TTC549 (cell line): ENCODE measurements around the gene CCN5.

Experiments
- FAIRE-seq: peaks from 2 replicates; lab custom pipeline; 2012; peaks lifted over from hg19 to GRCh38; lab: Jason Lieb, UNC

Gene CCN5

GRCh38 chr20:44716309-44717106 lies 1.3 kb downstream of the CCN5 start:
- FAIRE-seq = no peak

GRCh38 chr20:44717986-44718385 lies 2.8 kb downstream of the CCN5 start:
- no peak for FAIRE-seq

- no peak for FAIRE-seq
Observed at GRCh38 chr20:44719841-44720240, 4.7 kb downstream of the CCN5 start.

DNA sequence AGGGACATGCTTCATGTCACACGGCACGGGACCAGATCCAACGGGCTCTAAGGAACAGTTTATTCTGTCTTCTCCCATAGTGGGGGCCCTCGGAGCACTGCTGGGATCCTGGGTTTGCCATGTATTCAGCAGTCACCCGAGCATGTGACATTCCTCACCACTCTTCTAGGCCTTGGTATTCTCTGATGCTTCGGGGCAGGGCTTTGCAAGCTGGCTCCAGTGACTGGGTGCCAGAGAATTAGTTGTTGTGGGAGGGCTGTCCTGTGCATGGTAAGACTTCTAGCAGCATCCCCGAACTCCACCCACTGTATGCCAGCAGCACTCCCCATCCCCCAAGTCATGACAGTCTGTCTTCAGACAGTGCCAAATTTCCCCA lies 5.4 kb downstream of the CCN5 start:
- no peak for FAIRE-seq

- no peak for FAIRE-seq
Observed at GRCh38 chr20:44720997-44721784, 6.0 kb downstream of the CCN5 start.

- FAIRE-seq = no peak
Observed at GRCh38 chr20:44721785-44722054, 6.6 kb downstream of the CCN5 start.

GRCh38 chr20:44722990-44723389 lies 7.8 kb downstream of the CCN5 start:
- FAIRE-seq = no peak

DNA sequence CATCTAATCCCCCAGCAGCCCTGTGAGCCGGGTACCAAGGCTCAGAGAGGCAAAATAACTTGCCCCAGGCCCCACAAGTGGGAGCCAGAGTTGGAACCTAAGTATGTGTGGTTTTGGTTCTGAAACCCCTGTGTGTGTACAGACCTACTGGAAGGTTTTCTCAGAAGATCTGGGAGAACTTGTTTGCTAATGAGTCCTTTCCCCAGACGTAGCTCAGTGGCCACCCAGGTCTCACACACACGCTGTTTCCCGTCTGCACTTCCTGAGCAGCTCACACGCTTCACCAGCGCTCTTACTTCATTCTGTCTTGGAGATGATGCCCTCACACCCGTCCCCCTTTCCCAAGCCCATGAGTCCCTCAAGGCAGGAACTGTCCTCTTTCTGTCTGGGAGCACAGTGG lies 8.2 kb downstream of the CCN5 start:
- no peak for FAIRE-seq

DNA sequence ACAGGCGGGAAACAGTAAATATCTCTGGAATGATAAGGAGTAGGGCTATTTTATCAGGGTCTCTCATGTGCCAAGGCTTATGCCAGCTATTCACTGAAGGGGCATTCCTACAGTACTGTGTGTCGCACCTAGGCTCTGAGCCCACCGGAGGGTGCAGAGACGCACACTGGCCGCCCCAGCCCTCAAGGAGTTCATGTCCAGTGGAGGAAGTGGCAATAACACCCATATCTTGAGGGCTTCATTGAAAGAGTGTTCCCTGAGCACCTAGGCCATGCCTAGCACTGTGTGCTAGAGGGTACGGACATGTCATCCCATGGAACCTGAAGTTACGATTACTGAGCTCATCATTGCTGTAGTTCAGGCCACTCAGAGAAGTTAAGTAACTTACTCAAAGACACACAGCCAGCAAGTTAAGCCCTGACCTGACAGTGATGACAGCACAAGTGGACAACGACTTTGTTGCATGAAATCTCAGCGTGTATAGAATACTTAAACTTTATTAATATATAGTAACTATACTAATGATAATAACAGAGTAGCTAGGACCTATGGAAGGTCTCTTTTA lies 8.7 kb downstream of the CCN5 start:
- FAIRE-seq = no peak

GRCh38 chr20:44724423-44725091 lies 9.4 kb downstream of the CCN5 start:
- no peak for FAIRE-seq

DNA sequence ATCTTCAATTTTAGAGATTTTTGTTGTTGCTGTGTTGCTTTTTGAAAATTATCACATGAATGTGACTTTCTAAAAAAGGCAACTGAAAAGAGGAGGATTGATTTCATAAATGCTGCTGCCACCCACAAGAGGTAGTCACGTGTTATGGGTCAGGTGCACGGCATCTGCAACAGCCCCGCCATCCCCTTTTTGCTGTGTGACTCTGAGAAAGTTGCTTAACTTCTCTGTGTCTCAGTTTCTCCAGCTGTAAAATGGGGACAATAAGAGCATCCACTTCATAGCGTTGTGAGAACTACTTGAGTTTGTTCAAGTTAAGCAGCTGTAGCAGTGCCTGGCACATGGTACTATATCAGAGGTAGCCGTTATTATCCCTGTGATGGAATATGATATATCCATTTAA lies 10.7 kb downstream of the CCN5 start:
- no peak for FAIRE-seq

- FAIRE-seq = no peak
Observed at GRCh38 chr20:44727039-44727438, 11.9 kb downstream of the CCN5 start.

GRCh38 chr20:44727651-44728050 lies 12.5 kb downstream of the CCN5 start:
- no peak for FAIRE-seq

DNA sequence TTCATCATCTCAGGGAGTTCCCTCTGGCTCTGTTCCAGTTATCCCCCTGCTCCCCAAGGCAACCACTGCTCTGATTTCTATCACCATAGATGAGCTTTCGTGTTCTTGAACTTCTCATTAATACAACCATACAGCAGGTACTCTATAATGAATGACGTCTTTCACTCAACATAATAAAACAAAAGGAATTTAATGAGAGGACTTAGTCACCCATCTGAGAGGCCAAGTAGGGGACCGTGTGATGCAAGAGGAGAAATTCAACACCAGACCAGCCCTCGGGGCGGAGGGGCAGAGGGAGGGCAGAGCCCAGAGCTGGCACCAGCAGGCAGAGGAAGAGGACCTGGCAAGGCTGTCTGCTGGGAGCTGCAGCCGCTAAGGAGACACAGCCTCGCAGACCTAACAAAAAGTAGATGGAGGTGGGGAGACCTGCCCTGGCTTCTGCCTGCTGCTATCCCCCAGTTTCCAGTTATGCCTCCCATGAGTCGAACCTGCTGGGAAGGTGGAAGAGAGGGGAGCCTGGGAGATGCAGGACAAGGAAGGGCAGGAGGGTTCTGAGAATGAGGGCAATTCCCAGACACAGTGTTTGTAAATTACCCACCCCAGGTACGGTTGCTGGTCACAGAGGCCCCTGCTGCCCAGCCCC lies 13.8 kb downstream of the CCN5 start:
- no peak for FAIRE-seq

GRCh38 chr20:44730441-44730840 lies 15.3 kb downstream of the CCN5 start:
- FAIRE-seq = no peak

DNA sequence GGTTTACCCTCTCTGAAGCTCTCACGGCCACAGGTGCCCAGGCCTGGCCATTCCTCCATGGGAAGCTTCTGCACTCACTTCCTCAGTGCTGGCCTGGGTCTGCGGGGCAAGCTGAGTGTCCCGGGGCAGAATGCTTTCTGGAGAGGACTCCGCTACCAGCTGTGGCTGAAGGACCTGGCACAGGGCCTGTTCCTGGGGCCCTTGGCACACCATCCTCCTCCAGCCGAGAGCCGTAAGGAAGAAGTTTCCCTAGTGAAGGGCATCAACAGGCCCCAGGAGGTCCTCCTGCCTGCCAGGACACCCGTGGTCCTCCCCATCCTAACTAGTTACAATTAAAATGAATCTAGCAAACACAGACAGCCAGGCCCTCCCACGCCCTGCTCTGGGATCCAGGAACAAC lies 16.5 kb downstream of the CCN5 start:
- FAIRE-seq = no peak

GRCh38 chr20:44732327-44732726 lies 17.2 kb downstream of the CCN5 start:
- no peak for FAIRE-seq

GRCh38 chr20:44733341-44734069 lies 18.3 kb downstream of the CCN5 start:
- no peak for FAIRE-seq

GRCh38 chr20:44734938-44735337 lies 19.8 kb downstream of the CCN5 start:
- no peak for FAIRE-seq

DNA sequence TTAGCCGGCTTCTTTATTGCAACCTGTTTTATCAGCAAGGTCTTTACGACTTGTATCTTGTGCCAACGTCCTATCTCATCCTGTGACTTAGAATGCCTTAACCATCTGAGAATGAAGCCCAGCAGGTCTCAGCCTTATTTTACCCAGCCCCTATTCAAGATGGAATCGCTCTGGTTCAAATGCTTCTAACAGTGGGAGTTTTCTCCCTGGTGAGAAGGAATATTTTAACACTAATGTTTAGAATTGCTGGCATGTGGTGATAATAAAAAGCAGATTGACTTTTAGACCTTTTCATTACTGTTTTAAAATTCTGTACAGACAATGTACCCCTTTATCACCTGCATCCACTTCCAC lies 20.6 kb downstream of the CCN5 start:
- FAIRE-seq = no peak

DNA sequence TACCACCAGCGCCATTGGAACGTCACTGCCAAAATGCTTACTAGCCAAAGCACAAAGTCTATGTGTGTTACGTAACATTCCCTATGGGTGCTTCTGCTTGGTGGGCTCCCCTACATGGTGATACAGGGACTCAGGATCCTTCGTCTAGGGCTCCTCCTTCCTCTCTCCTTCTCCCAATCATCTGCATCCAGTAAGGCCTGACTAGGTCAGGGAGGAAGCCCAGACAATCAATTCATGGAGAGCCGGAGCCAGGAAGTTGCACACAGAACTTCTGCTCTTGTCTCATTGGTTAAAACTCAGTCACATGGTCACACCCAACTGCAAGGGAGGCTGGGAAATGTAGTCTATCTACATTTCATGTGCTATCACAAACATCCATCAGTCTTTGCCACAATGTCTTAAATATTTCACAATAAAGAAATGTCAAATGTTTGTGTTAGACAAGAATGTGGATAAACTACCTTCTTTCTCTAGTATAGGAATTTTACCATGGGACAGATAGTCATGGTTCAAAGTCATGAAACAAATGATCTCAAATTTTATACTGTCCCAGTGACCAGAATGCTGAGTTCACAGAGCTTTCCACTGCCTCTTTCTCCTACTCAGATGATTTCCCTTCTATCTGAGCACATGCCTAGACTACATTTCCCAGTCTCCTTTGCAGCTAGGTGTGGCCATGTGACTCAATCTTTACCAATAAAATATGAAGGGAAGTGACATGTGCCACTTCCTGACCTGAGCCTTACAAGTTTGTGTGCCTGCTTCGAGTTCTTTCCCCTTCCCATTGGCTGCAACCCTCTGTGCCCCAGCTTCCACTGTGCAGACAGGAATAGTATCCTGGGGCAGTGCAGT lies 21.2 kb downstream of the CCN5 start:
- FAIRE-seq = peak; percentile 81
